Neural progenitor cell (in vitro differentiated cells): ENCODE data around the gene ZNF423.

Experiments
- EZH2 ChIP-seq: fragments of 200-600 bp; sonication (generic); IDR thresholded peaks from 2 replicates; pipeline ENCODE4 v1.6.1; 2017; ENCODE audit warnings: antibody characterized with exemption, mild to moderate bottlenecking, moderate library complexity
- EZH2phosphoT487 ChIP-seq: fragments of 200-600 bp; sonication (generic); IDR thresholded peaks from 2 replicates; pipeline ENCODE4 v1.6.1; 2017; ENCODE audit warnings: antibody characterized with exemption
- TF ChIP-seq, protein P1 (sequence below): fragments of 200-600 bp; sonication (generic); IDR thresholded peaks from 2 replicates; pipeline ENCODE4 v1.5.1; 2017; ENCODE audit warnings: antibody characterized with exemption, mild to moderate bottlenecking

- TF ChIP-seq, protein P1, sequence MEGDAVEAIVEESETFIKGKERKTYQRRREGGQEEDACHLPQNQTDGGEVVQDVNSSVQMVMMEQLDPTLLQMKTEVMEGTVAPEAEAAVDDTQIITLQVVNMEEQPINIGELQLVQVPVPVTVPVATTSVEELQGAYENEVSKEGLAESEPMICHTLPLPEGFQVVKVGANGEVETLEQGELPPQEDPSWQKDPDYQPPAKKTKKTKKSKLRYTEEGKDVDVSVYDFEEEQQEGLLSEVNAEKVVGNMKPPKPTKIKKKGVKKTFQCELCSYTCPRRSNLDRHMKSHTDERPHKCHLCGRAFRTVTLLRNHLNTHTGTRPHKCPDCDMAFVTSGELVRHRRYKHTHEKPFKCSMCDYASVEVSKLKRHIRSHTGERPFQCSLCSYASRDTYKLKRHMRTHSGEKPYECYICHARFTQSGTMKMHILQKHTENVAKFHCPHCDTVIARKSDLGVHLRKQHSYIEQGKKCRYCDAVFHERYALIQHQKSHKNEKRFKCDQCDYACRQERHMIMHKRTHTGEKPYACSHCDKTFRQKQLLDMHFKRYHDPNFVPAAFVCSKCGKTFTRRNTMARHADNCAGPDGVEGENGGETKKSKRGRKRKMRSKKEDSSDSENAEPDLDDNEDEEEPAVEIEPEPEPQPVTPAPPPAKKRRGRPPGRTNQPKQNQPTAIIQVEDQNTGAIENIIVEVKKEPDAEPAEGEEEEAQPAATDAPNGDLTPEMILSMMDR, result no peak
- TF ChIP-seq EZH2, result no peak
- TF ChIP-seq EZH2phosphoT487, result no peak
These were observed 190.3 kb downstream of the ZNF423 start for GRCh38 chr16:49665482-49666230.
